DOHH2 (cell line): ENCODE results near the gene FAM219B.
"Not testable (repeated sequence)": the region's sequence is repeated elsewhere in the genome, so short reads cannot be mapped to it uniquely, and the experiment has no call there.

ENCODE experiments used
- EZH2phosphoT487 ChIP-seq: fragments of 200-600 bp; sonication (generic); IDR thresholded peaks from 2 replicates; pipeline ENCODE4 v1.6.1; 2017; ENCODE audit warnings: borderline replicate concordance, mild to moderate bottlenecking, antibody characterized with exemption, low read length, moderate library complexity, mixed read lengths
- TF ChIP-seq, protein P1 (sequence below): fragments of 200-600 bp; sonication (generic); IDR thresholded peaks from one replicate; pipeline ENCODE4 v1.5.1; 2014; ENCODE audit warnings: antibody characterized with exemption, mild to moderate bottlenecking, low read depth, low read length; ENCODE audit not compliant: poor library complexity, severe bottlenecking

DNA sequence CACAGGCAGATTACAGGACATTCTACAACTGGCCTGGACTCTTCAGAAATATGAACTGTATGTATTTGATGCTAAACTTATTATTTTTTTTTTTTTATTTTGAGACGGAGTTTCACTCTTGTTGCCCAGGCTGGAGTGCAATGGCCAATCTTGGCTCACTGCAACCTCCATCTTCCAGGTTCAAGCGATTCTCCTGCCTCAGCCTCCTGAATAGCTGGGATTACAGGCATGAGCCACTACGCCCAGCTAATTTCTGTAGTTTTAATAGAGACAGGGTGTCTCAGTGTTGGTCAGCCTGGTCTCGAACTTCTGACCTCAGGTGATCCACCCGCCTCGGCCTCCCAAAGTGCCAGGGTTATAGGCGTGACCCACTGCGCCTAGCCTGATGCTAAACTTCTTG, 7.1 kb upstream of the FAM219B start:
- TF ChIP-seq, protein P1, sequence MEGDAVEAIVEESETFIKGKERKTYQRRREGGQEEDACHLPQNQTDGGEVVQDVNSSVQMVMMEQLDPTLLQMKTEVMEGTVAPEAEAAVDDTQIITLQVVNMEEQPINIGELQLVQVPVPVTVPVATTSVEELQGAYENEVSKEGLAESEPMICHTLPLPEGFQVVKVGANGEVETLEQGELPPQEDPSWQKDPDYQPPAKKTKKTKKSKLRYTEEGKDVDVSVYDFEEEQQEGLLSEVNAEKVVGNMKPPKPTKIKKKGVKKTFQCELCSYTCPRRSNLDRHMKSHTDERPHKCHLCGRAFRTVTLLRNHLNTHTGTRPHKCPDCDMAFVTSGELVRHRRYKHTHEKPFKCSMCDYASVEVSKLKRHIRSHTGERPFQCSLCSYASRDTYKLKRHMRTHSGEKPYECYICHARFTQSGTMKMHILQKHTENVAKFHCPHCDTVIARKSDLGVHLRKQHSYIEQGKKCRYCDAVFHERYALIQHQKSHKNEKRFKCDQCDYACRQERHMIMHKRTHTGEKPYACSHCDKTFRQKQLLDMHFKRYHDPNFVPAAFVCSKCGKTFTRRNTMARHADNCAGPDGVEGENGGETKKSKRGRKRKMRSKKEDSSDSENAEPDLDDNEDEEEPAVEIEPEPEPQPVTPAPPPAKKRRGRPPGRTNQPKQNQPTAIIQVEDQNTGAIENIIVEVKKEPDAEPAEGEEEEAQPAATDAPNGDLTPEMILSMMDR: not testable (repeated sequence)
- not testable (repeated sequence) for TF ChIP-seq EZH2phosphoT487
